ENCODE results near the gene MCM6. TPM values are rescaled to one million over a fixed set of nuclear protein-coding genes. Genes with fewer than 3 reads are reported as not detected.

Gene MCM6
- total and polyA plus RNA-seq, 7 donors: 6.0 to 22.2 (median 9.2) TPM

- Histone ChIP-seq H3K4me1 (no peaks in the 10 kb centered on the region), H3K36me3 (no peaks in the 10 kb centered on the region), H3K4me3 (no peak overlapping the region), H3K9me3 (peaks cover 0 to 2% (median 0%) of the 10 kb centered on the region in 4 donors), H3K27me3 (no peaks in the 10 kb centered on the region), H3K27ac (no peak overlapping the region)
- intact Hi-C loops (cut with DNase I): no loop called here
- no peak for DNase-seq
- TF ChIP-seq EP300 (IDR thresholded peaks at IDR 0.05): no peak
- TF ChIP-seq POLR2AphosphoS5 (IDR thresholded peaks at IDR 0.05): no peak
- no peak for TF ChIP-seq POLR2A (IDR thresholded peaks at IDR 0.05)
- TF ChIP-seq CTCF (IDR thresholded peaks at IDR 0.05): no peak
- 94 to 96% methylated on average over 6 of the region's 6 CpGs for WGBS, 2 donors
Observed at GRCh38 chr2:135826544-135826943, 49.7 kb downstream of the MCM6 start.

GRCh38 chr2:135825550-135826176, 50.6 kb downstream of the MCM6 start:
- WGBS, 2 donors: 16 to 26% methylated on average over 11 of the region's 11 CpGs

GRCh38 chr2:135825131-135825530, 51.1 kb downstream of the MCM6 start:
- intact Hi-C loops (cut with DNase I): no loop called here
- 75 to 81% methylated on average over 9 of the region's 9 CpGs for WGBS, 2 donors
- no peaks in the 10 kb centered on the region for H3K4me1 ChIP-seq
- TF ChIP-seq EP300 (IDR thresholded peaks at IDR 0.05) (no peak), CTCF (IDR thresholded peaks at IDR 0.05) (no peak), POLR2AphosphoS5 (IDR thresholded peaks at IDR 0.05) (no peak), POLR2A (IDR thresholded peaks at IDR 0.05) (no peak)
- H3K27me3 ChIP-seq: no peaks in the 10 kb centered on the region
- H3K4me3 ChIP-seq: no peak overlapping the region
- H3K27ac ChIP-seq: no peak overlapping the region
- no peaks in the 10 kb centered on the region for H3K36me3 ChIP-seq
- peaks cover 0 to 2% (median 0%) of the 10 kb centered on the region in 4 donors for H3K9me3 ChIP-seq
- DNase-seq: no peak

More at GRCh38 chr2:135825550-135826176, 50.6 kb downstream of the MCM6 start:
- no peak overlapping the region for H3K27ac ChIP-seq
- H3K4me1 ChIP-seq: no peaks in the 10 kb centered on the region
- no peaks in the 10 kb centered on the region for H3K36me3 ChIP-seq
- TF ChIP-seq POLR2A (IDR thresholded peaks at IDR 0.05) (no peak), EP300 (IDR thresholded peaks at IDR 0.05) (no peak), POLR2AphosphoS5 (IDR thresholded peaks at IDR 0.05) (no peak), CTCF (IDR thresholded peaks at IDR 0.05) (no peak)
- H3K4me3 ChIP-seq: no peak overlapping the region
- intact Hi-C loops (cut with DNase I): no loop called here
- peaks cover 0 to 2% (median 0%) of the 10 kb centered on the region in 4 donors for H3K9me3 ChIP-seq
- no peak for DNase-seq
- no peaks in the 10 kb centered on the region for H3K27me3 ChIP-seq

GRCh38 chr2:135822855-135823254, 53.4 kb downstream of the MCM6 start:
- Histone ChIP-seq H3K27ac (no peak overlapping the region), H3K4me1 (no peaks in the 10 kb centered on the region), H3K36me3 (no peaks in the 10 kb centered on the region), H3K27me3 (no peaks in the 10 kb centered on the region), H3K9me3 (peaks cover 0 to 2% (median 0%) of the 10 kb centered on the region in 4 donors), H3K4me3 (no peak overlapping the region)
- whole genome bisulfite sequencing, 2 donors: 93 to 98% methylated on average over 1 of the region's 1 CpG
- no peak for DNase-seq
- TF ChIP-seq POLR2A (IDR thresholded peaks at IDR 0.05): no peak
- no peak for TF ChIP-seq EP300 (IDR thresholded peaks at IDR 0.05)
- TF ChIP-seq POLR2AphosphoS5 (IDR thresholded peaks at IDR 0.05): no peak
- no peak for TF ChIP-seq CTCF (IDR thresholded peaks at IDR 0.05)
- intact Hi-C loops (cut with DNase I): no loop called here

GRCh38 chr2:135821190-135821589, 55.1 kb downstream of the MCM6 start:
- Histone ChIP-seq H3K4me1 (no peaks in the 10 kb centered on the region), H3K4me3 (no peak overlapping the region), H3K9me3 (peaks cover 0 to 2% (median 0%) of the 10 kb centered on the region in 4 donors), H3K36me3 (no peaks in the 10 kb centered on the region), H3K27ac (no peak overlapping the region), H3K27me3 (no peaks in the 10 kb centered on the region)
- no peak for DNase-seq
- intact Hi-C loops (cut with DNase I): no loop called here
- WGBS, 2 donors: 94 to 96% methylated on average over 2 of the region's 2 CpGs
- TF ChIP-seq CTCF (IDR thresholded peaks at IDR 0.05) (no peak), EP300 (IDR thresholded peaks at IDR 0.05) (no peak), POLR2A (IDR thresholded peaks at IDR 0.05) (no peak), POLR2AphosphoS5 (IDR thresholded peaks at IDR 0.05) (no peak)

Measured in sigmoid colon (tissue), 7 donors.